ENCODE measurements around the gene FRMD4A.

DNA sequence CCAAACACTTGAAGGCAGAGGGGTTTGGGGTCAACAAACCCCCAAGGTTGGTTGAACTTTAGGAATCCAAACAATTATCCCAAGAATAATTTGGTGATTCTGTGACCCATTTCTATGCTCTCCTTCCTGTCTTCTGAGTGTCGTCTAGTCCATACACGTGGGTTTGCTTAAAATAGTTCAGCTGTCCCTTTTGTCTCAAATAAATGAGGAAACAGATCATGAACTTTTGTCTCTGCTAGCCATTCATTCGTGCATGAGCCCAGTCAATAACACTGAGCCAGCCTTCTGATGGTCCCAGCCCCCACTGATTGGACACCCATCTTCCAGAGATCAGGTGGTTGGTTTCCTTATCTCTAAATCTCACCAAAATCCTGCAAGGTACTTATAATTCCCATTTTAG lies 488.6 kb downstream of the FRMD4A start:
- TF ChIP-seq, protein P1, sequence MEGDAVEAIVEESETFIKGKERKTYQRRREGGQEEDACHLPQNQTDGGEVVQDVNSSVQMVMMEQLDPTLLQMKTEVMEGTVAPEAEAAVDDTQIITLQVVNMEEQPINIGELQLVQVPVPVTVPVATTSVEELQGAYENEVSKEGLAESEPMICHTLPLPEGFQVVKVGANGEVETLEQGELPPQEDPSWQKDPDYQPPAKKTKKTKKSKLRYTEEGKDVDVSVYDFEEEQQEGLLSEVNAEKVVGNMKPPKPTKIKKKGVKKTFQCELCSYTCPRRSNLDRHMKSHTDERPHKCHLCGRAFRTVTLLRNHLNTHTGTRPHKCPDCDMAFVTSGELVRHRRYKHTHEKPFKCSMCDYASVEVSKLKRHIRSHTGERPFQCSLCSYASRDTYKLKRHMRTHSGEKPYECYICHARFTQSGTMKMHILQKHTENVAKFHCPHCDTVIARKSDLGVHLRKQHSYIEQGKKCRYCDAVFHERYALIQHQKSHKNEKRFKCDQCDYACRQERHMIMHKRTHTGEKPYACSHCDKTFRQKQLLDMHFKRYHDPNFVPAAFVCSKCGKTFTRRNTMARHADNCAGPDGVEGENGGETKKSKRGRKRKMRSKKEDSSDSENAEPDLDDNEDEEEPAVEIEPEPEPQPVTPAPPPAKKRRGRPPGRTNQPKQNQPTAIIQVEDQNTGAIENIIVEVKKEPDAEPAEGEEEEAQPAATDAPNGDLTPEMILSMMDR (IDR thresholded peaks at IDR 0.05), result no peak
- no peak for TF ChIP-seq POLR2A (IDR thresholded peaks at IDR 0.05)

Measured in uterus (tissue), 2 donors.